AG09309 (cell line): ENCODE data around the gene CCDC3.

ENCODE experiments used
- DNase-seq: peaks from one replicate; pipeline ENCODE4 v3.0.0-alpha.2; 2010; ENCODE audit warnings: low read depth
- H3K4me3 ChIP-seq: 2 replicates; pipeline ENCODE4 v1.5.1; 2011; ENCODE audit warnings: mild to moderate bottlenecking, low read depth, low read length, moderate library complexity; ENCODE audit not compliant: control insufficient read depth
- CTCF ChIP-seq: IDR thresholded peaks from 2 replicates; pipeline ENCODE4 v1.5.1; 2011; ENCODE audit warnings: mild to moderate bottlenecking, low read depth, low read length, inconsistent platforms; ENCODE audit not compliant: insufficient read depth, control insufficient read depth; ENCODE audit errors: missing control alignments

Gene CCDC3

GRCh38 chr10:12974491-12975199, 26.9 kb downstream of the CCDC3 start:
- TF ChIP-seq CTCF, result no peak
- H3K4me3 ChIP-seq, result no peak overlapping the region

GRCh38 chr10:12974078-12974477, 27.4 kb downstream of the CCDC3 start:
- no peak overlapping the region for H3K4me3 ChIP-seq
- TF ChIP-seq CTCF, result no peak
- no peak for DNase-seq

More at GRCh38 chr10:12974491-12975199, 26.9 kb downstream of the CCDC3 start:
- no peak for DNase-seq

- no peak for TF ChIP-seq CTCF
- no peak overlapping the region for H3K4me3 ChIP-seq
- DNase-seq, result no peak
These were observed 28.3 kb downstream of the CCDC3 start for GRCh38 chr10:12973149-12973718.

- no peak for DNase-seq
- TF ChIP-seq CTCF, result no peak
- no peak overlapping the region for H3K4me3 ChIP-seq
These were observed 29.4 kb downstream of the CCDC3 start for GRCh38 chr10:12972146-12972545.

GRCh38 chr10:12971001-12971788, 30.3 kb downstream of the CCDC3 start:
- no peak for TF ChIP-seq CTCF

GRCh38 chr10:12969951-12970350, 31.6 kb downstream of the CCDC3 start:
- TF ChIP-seq CTCF, result no peak
- no peak overlapping the region for H3K4me3 ChIP-seq
- DNase-seq, result no peak

More at GRCh38 chr10:12971001-12971788, 30.3 kb downstream of the CCDC3 start:
- no peak overlapping the region for H3K4me3 ChIP-seq
- no peak for DNase-seq
